ENCODE data around the gene EFCAB8. TPM values are rescaled to one million over a fixed set of nuclear protein-coding genes. Genes with fewer than 3 reads are reported as not detected.

Gene EFCAB8
- total RNA-seq, 2 donors from 2014 or later = 0.26 TPM; not detected in 1

- Histone ChIP-seq H3K36me3 (replicated peaks in 1 of 2; ENCODE audit: insufficient read depth in 1 of 2, low read depth in 2 of 2) (no peaks in the 10 kb centered on the region), H3K4me1 (peaks cover 38% of the 10 kb centered on the region), H3K27ac (no peak overlapping the region), H3K4me3 (no peak overlapping the region), H3K9me3 (no peaks in the 10 kb centered on the region), H3K27me3 (no peaks in the 10 kb centered on the region)
- TF ChIP-seq POLR2A (IDR thresholded peaks at IDR 0.05) = no peak
- TF ChIP-seq, protein P1, sequence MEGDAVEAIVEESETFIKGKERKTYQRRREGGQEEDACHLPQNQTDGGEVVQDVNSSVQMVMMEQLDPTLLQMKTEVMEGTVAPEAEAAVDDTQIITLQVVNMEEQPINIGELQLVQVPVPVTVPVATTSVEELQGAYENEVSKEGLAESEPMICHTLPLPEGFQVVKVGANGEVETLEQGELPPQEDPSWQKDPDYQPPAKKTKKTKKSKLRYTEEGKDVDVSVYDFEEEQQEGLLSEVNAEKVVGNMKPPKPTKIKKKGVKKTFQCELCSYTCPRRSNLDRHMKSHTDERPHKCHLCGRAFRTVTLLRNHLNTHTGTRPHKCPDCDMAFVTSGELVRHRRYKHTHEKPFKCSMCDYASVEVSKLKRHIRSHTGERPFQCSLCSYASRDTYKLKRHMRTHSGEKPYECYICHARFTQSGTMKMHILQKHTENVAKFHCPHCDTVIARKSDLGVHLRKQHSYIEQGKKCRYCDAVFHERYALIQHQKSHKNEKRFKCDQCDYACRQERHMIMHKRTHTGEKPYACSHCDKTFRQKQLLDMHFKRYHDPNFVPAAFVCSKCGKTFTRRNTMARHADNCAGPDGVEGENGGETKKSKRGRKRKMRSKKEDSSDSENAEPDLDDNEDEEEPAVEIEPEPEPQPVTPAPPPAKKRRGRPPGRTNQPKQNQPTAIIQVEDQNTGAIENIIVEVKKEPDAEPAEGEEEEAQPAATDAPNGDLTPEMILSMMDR (IDR thresholded peaks at IDR 0.05) = no peak
- intact Hi-C loops (cut with DNase I) = no loop called here
- ATAC-seq = no peak
- DNase-seq = no peak
- 74 to 80% methylated on average over 7 of the region's 7 CpGs for WGBS, 2 donors
Observed at GRCh38 chr20:32823737-32824588, 34.8 kb upstream of the EFCAB8 start.

DNA sequence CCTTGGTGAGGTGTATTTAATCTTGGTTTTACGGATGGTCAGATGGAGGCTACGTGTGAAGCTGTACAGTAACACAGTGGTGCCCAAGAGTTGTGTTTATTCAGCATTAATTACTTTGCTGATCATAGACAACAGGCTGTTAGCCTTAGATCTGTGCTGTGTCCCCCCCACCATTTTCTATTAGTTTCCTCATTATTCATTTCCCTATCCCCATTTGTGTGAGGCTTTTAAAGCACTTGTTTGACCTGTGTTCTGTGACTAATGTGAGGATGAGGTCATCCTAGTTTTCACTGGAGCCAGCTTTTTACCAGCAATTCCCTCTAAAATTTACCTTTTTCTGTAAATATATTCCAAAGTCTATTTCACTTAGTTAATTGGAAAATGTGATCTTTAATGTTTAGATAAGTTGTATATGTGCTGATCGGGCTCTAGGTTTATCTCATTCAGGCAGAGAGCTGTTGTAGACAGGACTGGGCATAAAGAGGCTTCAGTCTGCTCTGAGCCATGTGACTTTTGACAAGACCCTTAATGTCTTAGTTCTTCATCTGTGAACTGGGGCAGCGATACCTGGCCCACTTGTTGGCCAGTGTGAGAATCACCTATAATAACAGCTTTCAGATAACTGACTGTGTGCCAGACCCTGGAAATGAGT lies 30.6 kb upstream of the EFCAB8 start:
- ATAC-seq (peak; percentile 57), DNase-seq (no peak)
- Histone ChIP-seq H3K27ac (peak overlapping the region in 2 of 4 donors; percentile 48 to 57), H3K27me3 (no peaks in the 10 kb centered on the region), H3K4me1 (peaks cover 36% of the 10 kb centered on the region), H3K36me3 (replicated peaks in 1 of 2; ENCODE audit: insufficient read depth in 1 of 2, low read depth in 2 of 2) (no peaks in the 10 kb centered on the region), H3K4me3 (no peak overlapping the region), H3K9me3 (no peaks in the 10 kb centered on the region)
- WGBS, 2 donors = 89% methylated on average over 4 of the region's 4 CpGs
- TF ChIP-seq, protein P1 (IDR thresholded peaks at IDR 0.05) = no peak
- TF ChIP-seq POLR2A (IDR thresholded peaks at IDR 0.05) = no peak
- intact Hi-C loops (cut with DNase I) = no loop called here

- ATAC-seq = no peak
- Histone ChIP-seq H3K9me3 (no peaks in the 10 kb centered on the region), H3K4me3 (no peak overlapping the region), H3K36me3 (replicated peaks in 1 of 2; ENCODE audit: insufficient read depth in 1 of 2, low read depth in 2 of 2) (peaks cover 0 to 3% of the 10 kb centered on the region in 2 donors), H3K4me1 (peaks cover 35% of the 10 kb centered on the region), H3K27me3 (no peaks in the 10 kb centered on the region), H3K27ac (peak overlapping the region in 2 of 4 donors; percentile 25 to 68)
- WGBS, 2 donors = 88 to 95% methylated on average over 3 of the region's 3 CpGs
- no peak for DNase-seq
- no peak for TF ChIP-seq POLR2A (IDR thresholded peaks at IDR 0.05)
- TF ChIP-seq, protein P1 (IDR thresholded peaks at IDR 0.05) = no peak
- intact Hi-C loops (cut with DNase I) = no loop called here
Observed at GRCh38 chr20:32829311-32830005, 29.3 kb upstream of the EFCAB8 start.

GRCh38 chr20:32830437-32830836 lies 28.3 kb upstream of the EFCAB8 start:
- ATAC-seq (peak; percentile 59), DNase-seq (peak in 3 of 4 donors; percentile 21 to 74 (median 31))
- Histone ChIP-seq H3K27me3 (no peaks in the 10 kb centered on the region), H3K4me1 (peaks cover 35% of the 10 kb centered on the region), H3K27ac (peak overlapping the region in 2 of 4 donors; percentile 25 to 68), H3K36me3 (replicated peaks in 1 of 2; ENCODE audit: insufficient read depth in 1 of 2, low read depth in 2 of 2) (peaks cover 0 to 3% of the 10 kb centered on the region in 2 donors), H3K4me3 (no peak overlapping the region), H3K9me3 (no peaks in the 10 kb centered on the region)
- intact Hi-C loops (cut with DNase I) = no loop called here
- WGBS, 2 donors = 91 to 100% methylated on average over 3 of the region's 3 CpGs
- TF ChIP-seq POLR2A (IDR thresholded peaks at IDR 0.05) = no peak
- TF ChIP-seq, protein P1 (IDR thresholded peaks at IDR 0.05) = no peak

All from body of pancreas (tissue), 4 donors.